Upper lobe of left lung (tissue), 6 donors: ENCODE results near the gene NECAB3. TPM values are rescaled to one million over a fixed set of nuclear protein-coding genes. Genes with fewer than 3 reads are reported as not detected.

Source experiments
- ATAC-seq, 2 donors: fragments of 200-7000 bp; cut with Tn5 transposase; one replicate each; pipeline ENCODE4 v1.9.1; 2022; ENCODE audit warnings: mild to moderate bottlenecking in 2 of 2, moderate library complexity in 2 of 2; ENCODE audit not compliant: low FRiP score in 2 of 2
- DNase-seq, 2 donors: peaks; one replicate each; pipeline ENCODE4 v3.0.0-alpha.2; 2019 to 2020
- H3K27ac ChIP-seq, 4 donors: fragments of 200-600 bp; sonication (generic); one replicate each; pipeline ENCODE4 v1.5.1; 2016 to 2019
- H3K27me3 ChIP-seq, 4 donors: fragments of 200-600 bp; sonication (generic); one replicate each; pipeline ENCODE4 v1.5.1; 2017 to 2019
- H3K36me3 ChIP-seq, 4 donors: fragments of 200-600 bp; sonication (generic); one replicate each; pipeline ENCODE4 v1.5.1; 2016 to 2019
- H3K4me1 ChIP-seq, 4 donors: fragments of 200-600 bp; sonication (generic); one replicate each; pipeline ENCODE4 v1.5.1; 2018 to 2019
- H3K4me3 ChIP-seq, 4 donors: fragments of 200-600 bp; sonication (generic); one replicate each; pipeline ENCODE4 v1.5.1; 2017 to 2019; ENCODE audit warnings: mild to moderate bottlenecking in 2 of 4, moderate library complexity in 1 of 4
- H3K9me3 ChIP-seq, 4 donors: fragments of 200-600 bp; sonication (generic); one replicate each; pipeline ENCODE4 v1.5.1; 2018 to 2019
- CTCF ChIP-seq, 6 experiments: fragments of 450-650 bp in 4 of 6; fragments of 200-600 bp in 2 of 6; sonication (generic) in 2 of 6; IDR thresholded peaks; one replicate each; pipeline ENCODE4 v1.5.1; 2016 to 2019; ENCODE audit warnings: antibody characterized with exemption in 6 of 6
- EP300 ChIP-seq, 4 donors: sonication (generic); formaldehyde crosslinking; IDR thresholded peaks; one replicate each; pipeline ENCODE4 v1.5.1; 2017; ENCODE audit warnings: antibody characterized with exemption in 4 of 4, control low read depth in 2 of 4
- POLR2A ChIP-seq, 4 donors: fragments of 450-650 bp; IDR thresholded peaks; one replicate each; pipeline ENCODE4 v1.5.1; 2016 to 2017; ENCODE audit warnings: antibody characterized with exemption in 4 of 4, mild to moderate bottlenecking in 2 of 4
- POLR2AphosphoS5 ChIP-seq, 2 donors: sonication (generic); formaldehyde crosslinking; IDR thresholded peaks; one replicate each; pipeline ENCODE4 v1.5.1; 2017; ENCODE audit warnings: antibody characterized with exemption in 2 of 2
- WGBS, 2 donors: methylation state at CpG; one replicate each; pipeline ENCODE4 v1.1.5; 2017 to 2018; 5-methylcytosine and 5-hydroxymethylcytosine counted together
- total RNA-seq, 6 donors: library from RNA; depleted of rRNA in 4 of 6; stranded (reverse); fragments of >200 nt in 4 of 6; gene quantifications; one replicate each; pipeline versions ENCODE4 v1.1.0 to v1.2.1, GENCODE V29; 2016 to 2021
- donor health status: DM: no; HTN: no; CAD: no; lungs with moderate emphysema.
- donor health status: DM: no; HTN: yes; CAD: no; lungs with severe emphysema.

The NECAB3 gene
- total RNA-seq, 6 donors from 2014 or later, result 43.4 to 309 (median 90.6) TPM

GRCh38 chr20:33696448-33696847, 22.2 kb upstream of the NECAB3 start:
- Histone ChIP-seq H3K9me3 (no peaks in the 10 kb centered on the region), H3K36me3 (no peaks in the 10 kb centered on the region), H3K27ac (no peak overlapping the region), H3K4me3 (no peak overlapping the region), H3K27me3 (no peaks in the 10 kb centered on the region), H3K4me1 (peaks cover 3 to 15% (median 12%) of the 10 kb centered on the region in 4 donors)
- 81 to 85% methylated on average over 4 of the region's 4 CpGs for WGBS, 2 donors
- no peak for DNase-seq
- no peak for ATAC-seq
- TF ChIP-seq POLR2A (IDR thresholded peaks at IDR 0.05) (no peak), EP300 (IDR thresholded peaks at IDR 0.05) (no peak), POLR2AphosphoS5 (IDR thresholded peaks at IDR 0.05) (no peak), CTCF (IDR thresholded peaks at IDR 0.05) (no peak)

- Histone ChIP-seq H3K27ac (peak overlapping the region; percentile 23 to 76 (median 58)), H3K36me3 (no peaks in the 10 kb centered on the region), H3K4me1 (peaks cover 3 to 15% (median 12%) of the 10 kb centered on the region in 4 donors), H3K27me3 (no peaks in the 10 kb centered on the region), H3K9me3 (no peaks in the 10 kb centered on the region), H3K4me3 (no peak overlapping the region)
- peak in 1 of 2 donors; percentile 63 for ATAC-seq
- DNase-seq, result no peak
- WGBS, 2 donors, result 72 to 74% methylated on average over 6 of the region's 6 CpGs
- TF ChIP-seq EP300 (IDR thresholded peaks at IDR 0.05) (no peak), POLR2A (IDR thresholded peaks at IDR 0.05) (no peak), POLR2AphosphoS5 (IDR thresholded peaks at IDR 0.05) (no peak), CTCF (IDR thresholded peaks at IDR 0.05) (no peak)
These were observed 20.4 kb upstream of the NECAB3 start for GRCh38 chr20:33694639-33695012.

GRCh38 chr20:33693741-33694638, 19.8 kb upstream of the NECAB3 start:
- TF ChIP-seq POLR2AphosphoS5 (IDR thresholded peaks at IDR 0.05), result no peak
- Histone ChIP-seq H3K4me1 (peaks cover 3 to 19% (median 12%) of the 10 kb centered on the region in 4 donors), H3K4me3 (no peak overlapping the region), H3K27ac (peak overlapping the region; percentile 23 to 76 (median 58)), H3K27me3 (no peaks in the 10 kb centered on the region), H3K36me3 (no peaks in the 10 kb centered on the region), H3K9me3 (no peaks in the 10 kb centered on the region)
- peak; percentile 46 to 64 for DNase-seq
- 72 to 76% methylated on average over 16 to 17 of the region's 17 CpGs for WGBS, 2 donors
- peak; percentile 78 to 83 for ATAC-seq

GRCh38 chr20:33693289-33693688, 19.1 kb upstream of the NECAB3 start:
- Histone ChIP-seq H3K27ac (peak overlapping the region in 1 of 4 donors; percentile 23), H3K4me1 (peaks cover 3 to 23% (median 12%) of the 10 kb centered on the region in 4 donors), H3K36me3 (no peaks in the 10 kb centered on the region), H3K27me3 (no peaks in the 10 kb centered on the region), H3K4me3 (no peak overlapping the region), H3K9me3 (no peaks in the 10 kb centered on the region)
- ATAC-seq (no peak), DNase-seq (no peak)
- WGBS, 2 donors, result 82 to 83% methylated on average over 5 of the region's 5 CpGs
- TF ChIP-seq POLR2AphosphoS5 (IDR thresholded peaks at IDR 0.05), result no peak
- no peak for TF ChIP-seq CTCF (IDR thresholded peaks at IDR 0.05)
- TF ChIP-seq POLR2A (IDR thresholded peaks at IDR 0.05), result no peak
- TF ChIP-seq EP300 (IDR thresholded peaks at IDR 0.05), result no peak

GRCh38 chr20:33689973-33690372, 15.7 kb upstream of the NECAB3 start:
- DNase-seq, result no peak
- TF ChIP-seq EP300 (IDR thresholded peaks at IDR 0.05) (no peak), CTCF (IDR thresholded peaks at IDR 0.05) (no peak), POLR2AphosphoS5 (IDR thresholded peaks at IDR 0.05) (no peak), POLR2A (IDR thresholded peaks at IDR 0.05) (no peak)
- Histone ChIP-seq H3K4me1 (peaks cover 20 to 41% (median 29%) of the 10 kb centered on the region in 4 donors), H3K36me3 (no peaks in the 10 kb centered on the region), H3K27me3 (no peaks in the 10 kb centered on the region), H3K27ac (no peak overlapping the region), H3K9me3 (no peaks in the 10 kb centered on the region), H3K4me3 (no peak overlapping the region)
- no peak for ATAC-seq
- WGBS, 2 donors, result 49 to 58% methylated on average over 4 of the region's 4 CpGs
